OCI-LY3 (cell line): ENCODE data around the gene CCL11.

Experiments used
- H2AFZ ChIP-seq: fragments of 200-600, 300-600 bp; shearing (Covaris generic); 2 replicates; pipeline ENCODE4 v1.6.0; 2014; ENCODE audit warnings: antibody characterized with exemption, low read depth, low read length
- H3K27ac ChIP-seq: fragments of 200-600, 300-600 bp; sonication (generic); 2 replicates; pipeline ENCODE4 v1.5.1; 2014; ENCODE audit warnings: mild to moderate bottlenecking, low read length, moderate library complexity, mixed read lengths
- H3K27me3 ChIP-seq: fragments of 200-600, 300-600 bp; sonication (generic); 2 replicates; pipeline ENCODE4 v1.6.1; 2014; ENCODE audit warnings: low read depth, low read length, mixed read lengths
- H3K36me3 ChIP-seq: fragments of 200-600, 300-600 bp; sonication (generic); replicated peaks from 2 replicates; pipeline ENCODE3; 2014; ENCODE audit warnings: low read depth, low read length, mixed read lengths
- H3K4me1 ChIP-seq: fragments of 300-600, 200-600 bp; sonication (generic); 2 replicates; pipeline ENCODE4 v1.6.1; 2014; ENCODE audit warnings: low read length, mixed read lengths
- H3K4me2 ChIP-seq: fragments of 200-600, 300-600 bp; sonication (generic); 2 replicates; pipeline ENCODE4 v1.6.1; 2014; ENCODE audit warnings: low read length, mixed read lengths
- H3K4me3 ChIP-seq: fragments of 300-600, 200-600 bp; sonication (generic); 2 replicates; pipeline ENCODE4 v1.5.1; 2014; ENCODE audit warnings: antibody characterized with exemption, mild to moderate bottlenecking, low read length, moderate library complexity
- H3K79me2 ChIP-seq: fragments of 300-600, 200-600 bp; shearing (Covaris generic); 2 replicates; pipeline ENCODE4 v1.6.1; 2014; ENCODE audit warnings: mild to moderate bottlenecking, low read length, mixed read lengths
- H3K9ac ChIP-seq: fragments of 300-600, 200-600 bp; shearing (Covaris generic); 2 replicates; pipeline ENCODE4 v1.6.0; 2014; ENCODE audit warnings: mild to moderate bottlenecking, low read length, moderate library complexity
- H3K9me3 ChIP-seq: fragments of 200-600, 300-600 bp; shearing (Covaris generic); 2 replicates; pipeline ENCODE4 v1.6.1; 2014; ENCODE audit warnings: low read length, mixed read lengths; ENCODE audit not compliant: insufficient read depth
- H4K20me1 ChIP-seq: fragments of 200-600, 300-600 bp; sonication (generic); 2 replicates; pipeline ENCODE4 v1.6.1; 2016; ENCODE audit warnings: low read length, mixed read lengths; ENCODE audit not compliant: insufficient read depth
- EZH2phosphoT487 ChIP-seq: fragments of 200-600 bp; shearing (Covaris generic); IDR thresholded peaks from 2 replicates; pipeline ENCODE4 v1.6.1; 2018; ENCODE audit warnings: antibody characterized with exemption, mixed run types, low read depth
- TF ChIP-seq, protein P1 (sequence below): fragments of 200-600, 300-600 bp; sonication (generic); IDR thresholded peaks from 2 replicates; pipeline ENCODE4 v1.5.1; 2014; ENCODE audit warnings: antibody characterized with exemption, low read length, low read depth

Gene CCL11

DNA sequence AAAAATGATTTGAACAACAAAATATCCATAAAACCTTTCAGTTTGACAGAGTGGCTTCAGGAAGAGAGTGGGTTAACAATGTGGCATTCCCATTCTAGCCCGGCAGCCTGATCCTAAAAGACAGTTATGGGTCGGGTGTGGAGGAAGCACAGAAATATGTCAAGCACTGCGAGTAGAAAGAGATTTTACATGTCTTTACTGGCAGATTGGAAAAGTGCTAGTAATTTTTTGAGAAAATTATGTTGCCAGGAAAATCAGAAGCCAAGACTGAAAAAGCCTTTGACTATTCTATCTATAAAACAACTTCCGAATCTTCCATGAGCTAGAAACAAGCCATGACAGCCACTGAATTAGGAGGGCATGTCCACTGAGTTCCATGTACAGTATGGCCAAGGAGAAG, 24.7 kb upstream of the CCL11 start:
- no peaks in the 10 kb centered on the region for H3K36me3 ChIP-seq
- H3K9me3 ChIP-seq: no peaks in the 10 kb centered on the region
- H4K20me1 ChIP-seq: no peaks in the 10 kb centered on the region
- H2AFZ ChIP-seq: no peak overlapping the region
- TF ChIP-seq, protein P1, sequence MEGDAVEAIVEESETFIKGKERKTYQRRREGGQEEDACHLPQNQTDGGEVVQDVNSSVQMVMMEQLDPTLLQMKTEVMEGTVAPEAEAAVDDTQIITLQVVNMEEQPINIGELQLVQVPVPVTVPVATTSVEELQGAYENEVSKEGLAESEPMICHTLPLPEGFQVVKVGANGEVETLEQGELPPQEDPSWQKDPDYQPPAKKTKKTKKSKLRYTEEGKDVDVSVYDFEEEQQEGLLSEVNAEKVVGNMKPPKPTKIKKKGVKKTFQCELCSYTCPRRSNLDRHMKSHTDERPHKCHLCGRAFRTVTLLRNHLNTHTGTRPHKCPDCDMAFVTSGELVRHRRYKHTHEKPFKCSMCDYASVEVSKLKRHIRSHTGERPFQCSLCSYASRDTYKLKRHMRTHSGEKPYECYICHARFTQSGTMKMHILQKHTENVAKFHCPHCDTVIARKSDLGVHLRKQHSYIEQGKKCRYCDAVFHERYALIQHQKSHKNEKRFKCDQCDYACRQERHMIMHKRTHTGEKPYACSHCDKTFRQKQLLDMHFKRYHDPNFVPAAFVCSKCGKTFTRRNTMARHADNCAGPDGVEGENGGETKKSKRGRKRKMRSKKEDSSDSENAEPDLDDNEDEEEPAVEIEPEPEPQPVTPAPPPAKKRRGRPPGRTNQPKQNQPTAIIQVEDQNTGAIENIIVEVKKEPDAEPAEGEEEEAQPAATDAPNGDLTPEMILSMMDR: no peak
- TF ChIP-seq EZH2phosphoT487: no peak
- H3K4me3 ChIP-seq: no peak overlapping the region
- H3K79me2 ChIP-seq: no peaks in the 10 kb centered on the region
- no peak overlapping the region for H3K9ac ChIP-seq
- 0 out of 2 replicates have a peak, but pooled peaks cover under 1% of the 10 kb centered on the region for H3K4me1 ChIP-seq
- no peak overlapping the region for H3K27ac ChIP-seq
- no peak overlapping the region for H3K4me2 ChIP-seq
- peaks cover 66% of the 10 kb centered on the region for H3K27me3 ChIP-seq

DNA sequence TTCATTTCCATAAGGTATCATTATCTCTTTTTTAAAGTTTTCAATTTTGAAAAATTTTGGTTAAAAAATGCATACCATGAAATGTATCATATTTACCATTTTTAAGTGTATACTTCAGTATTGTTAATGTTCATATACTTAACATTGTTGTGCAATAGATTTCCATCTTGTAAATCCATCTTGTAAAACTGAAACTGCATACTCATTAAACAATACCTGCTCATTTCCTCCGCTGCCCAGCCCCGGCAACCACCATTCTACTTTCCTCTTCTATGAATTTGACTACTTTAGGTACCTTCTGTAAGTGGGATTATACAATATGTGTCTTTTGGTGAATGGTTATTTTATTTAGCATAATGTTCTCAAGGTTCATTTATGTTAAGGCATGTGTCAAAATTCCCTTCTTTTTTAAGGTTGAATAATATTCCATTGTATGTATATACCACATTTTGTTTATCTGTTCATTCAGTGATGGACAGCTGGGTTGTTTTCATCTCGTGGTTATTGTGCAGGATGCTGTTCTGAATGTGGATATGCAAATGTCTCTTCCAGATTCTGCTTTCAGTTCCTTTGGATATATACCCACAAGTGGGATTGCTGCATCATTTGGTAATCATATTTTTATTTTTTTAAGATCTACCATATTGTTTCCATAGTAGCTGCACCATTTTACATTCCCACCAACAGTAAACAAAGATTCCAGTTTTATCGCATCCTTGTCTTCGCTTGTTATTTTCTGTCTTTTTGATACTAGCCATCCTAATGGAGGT, 23.8 kb upstream of the CCL11 start:
- Histone ChIP-seq H3K27me3 (peaks cover 66% of the 10 kb centered on the region), H3K9ac (no peak overlapping the region), H3K4me1 (peaks cover 7% of the 10 kb centered on the region), H3K79me2 (no peaks in the 10 kb centered on the region), H3K36me3 (no peaks in the 10 kb centered on the region), H3K9me3 (no peaks in the 10 kb centered on the region), H4K20me1 (no peaks in the 10 kb centered on the region), H2AFZ (no peak overlapping the region), H3K27ac (no peak overlapping the region), H3K4me2 (no peak overlapping the region), H3K4me3 (no peak overlapping the region)
- no peak for TF ChIP-seq EZH2phosphoT487
- TF ChIP-seq, protein P1: no peak

- H3K79me2 ChIP-seq: no peaks in the 10 kb centered on the region
- H2AFZ ChIP-seq: no peak overlapping the region
- H3K36me3 ChIP-seq: no peaks in the 10 kb centered on the region
- H3K27me3 ChIP-seq: peaks cover 62% of the 10 kb centered on the region
- H3K4me1 ChIP-seq: peaks cover 7% of the 10 kb centered on the region
- no peak overlapping the region for H3K4me3 ChIP-seq
- TF ChIP-seq, protein P1: no peak
- TF ChIP-seq EZH2phosphoT487: no peak
- H3K9me3 ChIP-seq: no peaks in the 10 kb centered on the region
- no peak overlapping the region for H3K4me2 ChIP-seq
- no peaks in the 10 kb centered on the region for H4K20me1 ChIP-seq
- H3K9ac ChIP-seq: no peak overlapping the region
- H3K27ac ChIP-seq: no peak overlapping the region
These were observed 19.8 kb upstream of the CCL11 start for GRCh38 chr17:34265711-34266110.

- no peak within 1 kb of the TSS for H3K4me2 ChIP-seq
- H3K4me1 ChIP-seq: peaks cover 7% of the 10 kb centered on the region
- no peak within 1 kb of the TSS for H2AFZ ChIP-seq
- TF ChIP-seq, protein P1: no peak
- no peak for TF ChIP-seq EZH2phosphoT487
- H3K9me3 ChIP-seq: no peaks in the 10 kb centered on the region
- H4K20me1 ChIP-seq: no peaks in the 10 kb centered on the region
- H3K36me3 ChIP-seq: no peaks in the 10 kb centered on the region
- H3K79me2 ChIP-seq: no peaks in the 10 kb centered on the region
- H3K27ac ChIP-seq: no peak within 1 kb of the TSS
- H3K9ac ChIP-seq: no peak within 1 kb of the TSS
- peaks cover 76% of the 10 kb centered on the region for H3K27me3 ChIP-seq
- H3K4me3 ChIP-seq: no peak within 1 kb of the TSS
These were observed 15.6 kb upstream of the CCL11 start, which contains the start of gene CCL7 for GRCh38 chr17:34269969-34270368. Gene CCL7 (plus strand): TSS chr17:34270221. CDS start chr17:34270291, 70 bp downstream.
